ENCODE measurements around the gene L3MBTL2.

DNA sequence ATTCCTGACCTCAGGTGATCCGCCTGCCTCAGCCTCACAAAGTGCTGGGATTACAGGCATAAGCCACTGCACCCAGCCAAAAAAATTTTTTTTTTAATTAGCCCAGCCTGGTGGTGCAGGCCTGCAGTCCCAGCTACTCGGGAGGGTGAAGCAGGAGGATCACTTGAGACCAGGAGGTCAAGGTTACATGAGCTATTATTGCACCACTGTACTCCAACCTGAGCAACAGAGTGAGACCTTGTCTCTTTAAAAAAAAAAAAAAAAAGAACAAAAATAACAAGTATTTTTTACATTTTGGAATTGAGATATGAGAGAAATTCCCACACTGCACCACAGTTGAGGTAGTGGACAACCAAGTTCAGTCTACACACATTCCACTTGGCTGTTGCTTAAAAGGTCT lies 13.6 kb upstream of the L3MBTL2 start:
- TF ChIP-seq, protein P1, sequence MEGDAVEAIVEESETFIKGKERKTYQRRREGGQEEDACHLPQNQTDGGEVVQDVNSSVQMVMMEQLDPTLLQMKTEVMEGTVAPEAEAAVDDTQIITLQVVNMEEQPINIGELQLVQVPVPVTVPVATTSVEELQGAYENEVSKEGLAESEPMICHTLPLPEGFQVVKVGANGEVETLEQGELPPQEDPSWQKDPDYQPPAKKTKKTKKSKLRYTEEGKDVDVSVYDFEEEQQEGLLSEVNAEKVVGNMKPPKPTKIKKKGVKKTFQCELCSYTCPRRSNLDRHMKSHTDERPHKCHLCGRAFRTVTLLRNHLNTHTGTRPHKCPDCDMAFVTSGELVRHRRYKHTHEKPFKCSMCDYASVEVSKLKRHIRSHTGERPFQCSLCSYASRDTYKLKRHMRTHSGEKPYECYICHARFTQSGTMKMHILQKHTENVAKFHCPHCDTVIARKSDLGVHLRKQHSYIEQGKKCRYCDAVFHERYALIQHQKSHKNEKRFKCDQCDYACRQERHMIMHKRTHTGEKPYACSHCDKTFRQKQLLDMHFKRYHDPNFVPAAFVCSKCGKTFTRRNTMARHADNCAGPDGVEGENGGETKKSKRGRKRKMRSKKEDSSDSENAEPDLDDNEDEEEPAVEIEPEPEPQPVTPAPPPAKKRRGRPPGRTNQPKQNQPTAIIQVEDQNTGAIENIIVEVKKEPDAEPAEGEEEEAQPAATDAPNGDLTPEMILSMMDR (IDR thresholded peaks at IDR 0.05), result no peak
- TF ChIP-seq POLR2A (IDR thresholded peaks at IDR 0.05), result no peak
- TF ChIP-seq POLR2AphosphoS5 (IDR thresholded peaks at IDR 0.05), result no peak
